H7 (cell line): ENCODE measurements around the gene CCDC124. TPM values are rescaled to one million over a fixed set of nuclear protein-coding genes. Genes with fewer than 3 reads are reported as not detected.
A peak's percentile ranks its signal among the peaks of the same experiment; 100 is the strongest.

ENCODE experiments used
- DNase-seq: peaks from one replicate; pipeline ENCODE4 v3.0.0; 2012
- H3K27me3 ChIP-seq: 2 replicates; pipeline ENCODE4 v1.6.0; 2011; ENCODE audit warnings: mild to moderate bottlenecking, low read length; ENCODE audit not compliant: control insufficient read depth, insufficient read depth
- H3K36me3 ChIP-seq: replicated peaks from 2 replicates; pipeline ENCODE4 v1.5.1; 2011; ENCODE audit warnings: low read length; ENCODE audit not compliant: control insufficient read depth, insufficient read depth
- H3K4me3 ChIP-seq: 2 replicates; pipeline ENCODE4 v1.5.1; 2011; ENCODE audit warnings: low read depth, mild to moderate bottlenecking, control low read depth, low read length, moderate library complexity; ENCODE audit not compliant: insufficient read depth
- total RNA-seq: library from RNA; depleted of rRNA; stranded (reverse); fragments of >200 nt; shearing (Covaris generic); gene quantifications from 2 replicates; pipeline ENCODE4 v1.2.3, GENCODE V29; 2014

Gene CCDC124
- total RNA-seq, 1 experiment from 2014 or later, result 55.4 TPM

- H3K27me3 ChIP-seq, result peaks cover 7% of the 10 kb centered on the region
- H3K36me3 ChIP-seq, result peaks cover 2% of the 10 kb centered on the region
- DNase-seq, result no peak
- no peak overlapping the region for H3K4me3 ChIP-seq
Observed at GRCh38 chr19:17944301-17944700, 11.5 kb downstream of the CCDC124 start.

DNA sequence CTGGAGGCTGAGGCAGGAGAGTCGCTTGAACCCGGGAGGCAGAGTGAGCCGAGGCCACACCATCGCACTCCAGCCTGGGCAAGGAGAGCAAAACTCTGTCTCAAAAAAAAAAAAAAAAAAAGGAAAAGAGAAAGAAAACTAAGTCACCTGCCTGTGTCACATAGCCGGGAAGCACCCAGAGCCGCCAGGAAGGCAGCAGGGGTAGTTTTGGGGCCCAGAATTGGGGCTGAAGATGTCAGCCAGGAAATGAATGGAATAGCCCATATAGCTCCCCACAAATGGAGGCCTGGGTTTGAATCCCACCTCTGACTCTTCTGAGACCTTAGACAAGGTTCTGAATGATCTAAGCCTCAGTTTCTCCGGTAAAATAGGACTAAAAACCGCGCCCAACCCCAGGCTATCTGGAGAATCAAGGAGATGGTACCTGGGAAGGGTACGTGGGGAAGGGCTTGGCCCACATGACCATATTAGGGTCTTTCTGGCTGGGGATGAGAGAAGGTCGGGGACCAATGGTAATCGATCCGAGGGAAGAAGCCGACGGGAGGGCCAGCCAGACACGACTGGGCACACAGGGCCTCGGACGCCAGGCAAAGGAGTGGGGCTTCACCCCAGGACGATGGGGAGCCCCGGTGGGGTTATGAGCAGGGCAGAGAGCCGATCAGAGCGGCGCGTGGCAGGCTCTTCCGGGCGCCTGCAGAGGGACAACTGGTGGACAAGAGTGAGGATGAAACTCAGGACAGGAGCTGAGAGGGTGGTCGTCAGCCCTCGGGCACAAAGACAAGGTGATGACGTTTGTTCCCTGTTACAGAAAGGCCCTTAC lies 14.4 kb downstream of the CCDC124 start:
- Histone ChIP-seq H3K27me3 (peaks cover 35% of the 10 kb centered on the region), H3K4me3 (peak overlapping the region; percentile 56), H3K36me3 (no peaks in the 10 kb centered on the region; the same call in none of the 2 replicates)
- no peak for DNase-seq

DNA sequence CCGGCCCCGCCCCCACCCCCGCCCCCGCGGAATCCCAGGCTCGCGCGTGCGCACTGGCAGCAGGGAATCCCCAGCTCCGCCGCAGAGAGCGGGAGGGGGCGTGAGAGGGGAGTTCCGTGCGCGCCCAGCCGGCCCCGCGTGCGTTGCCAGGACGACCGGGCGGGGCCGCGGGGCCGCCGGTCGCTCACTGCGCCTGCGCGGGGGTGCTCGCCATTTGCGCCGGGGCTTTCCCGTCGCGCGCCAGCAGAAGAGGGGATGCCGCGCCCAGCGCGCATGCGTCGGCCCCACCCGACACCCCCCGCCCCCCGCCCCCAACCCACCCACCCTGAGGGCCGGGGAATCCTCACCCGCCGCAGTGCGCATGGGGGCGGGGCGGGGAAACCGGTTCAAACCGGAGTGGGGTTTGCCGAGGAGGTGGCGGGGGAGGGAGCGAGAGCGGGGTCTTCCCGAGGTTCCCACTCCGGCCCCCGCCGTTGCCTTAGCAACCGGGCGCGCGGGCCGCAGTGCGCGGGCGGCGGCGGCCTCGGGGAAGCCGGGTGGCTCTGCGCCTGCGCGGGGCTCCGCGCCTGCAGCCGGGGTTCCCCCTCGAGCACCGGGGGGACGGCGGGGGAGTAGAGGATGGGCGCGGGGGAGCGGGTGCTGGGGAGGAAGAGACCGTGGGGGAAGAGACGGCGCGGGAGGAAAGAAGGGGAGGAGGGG lies 15.1 kb downstream of the CCDC124 start:
- Histone ChIP-seq H3K4me3 (peak overlapping the region; percentile 56), H3K36me3 (no peaks in the 10 kb centered on the region; the same call in none of the 2 replicates), H3K27me3 (peaks cover 43% of the 10 kb centered on the region)
- peak; percentile 100 for DNase-seq

- Histone ChIP-seq H3K36me3 (no peaks in the 10 kb centered on the region; the same call in none of the 2 replicates), H3K4me3 (peak overlapping the region; percentile 43), H3K27me3 (peaks cover 49% of the 10 kb centered on the region)
- DNase-seq, result no peak
Observed at GRCh38 chr19:17948514-17948900, 15.7 kb downstream of the CCDC124 start.

DNA sequence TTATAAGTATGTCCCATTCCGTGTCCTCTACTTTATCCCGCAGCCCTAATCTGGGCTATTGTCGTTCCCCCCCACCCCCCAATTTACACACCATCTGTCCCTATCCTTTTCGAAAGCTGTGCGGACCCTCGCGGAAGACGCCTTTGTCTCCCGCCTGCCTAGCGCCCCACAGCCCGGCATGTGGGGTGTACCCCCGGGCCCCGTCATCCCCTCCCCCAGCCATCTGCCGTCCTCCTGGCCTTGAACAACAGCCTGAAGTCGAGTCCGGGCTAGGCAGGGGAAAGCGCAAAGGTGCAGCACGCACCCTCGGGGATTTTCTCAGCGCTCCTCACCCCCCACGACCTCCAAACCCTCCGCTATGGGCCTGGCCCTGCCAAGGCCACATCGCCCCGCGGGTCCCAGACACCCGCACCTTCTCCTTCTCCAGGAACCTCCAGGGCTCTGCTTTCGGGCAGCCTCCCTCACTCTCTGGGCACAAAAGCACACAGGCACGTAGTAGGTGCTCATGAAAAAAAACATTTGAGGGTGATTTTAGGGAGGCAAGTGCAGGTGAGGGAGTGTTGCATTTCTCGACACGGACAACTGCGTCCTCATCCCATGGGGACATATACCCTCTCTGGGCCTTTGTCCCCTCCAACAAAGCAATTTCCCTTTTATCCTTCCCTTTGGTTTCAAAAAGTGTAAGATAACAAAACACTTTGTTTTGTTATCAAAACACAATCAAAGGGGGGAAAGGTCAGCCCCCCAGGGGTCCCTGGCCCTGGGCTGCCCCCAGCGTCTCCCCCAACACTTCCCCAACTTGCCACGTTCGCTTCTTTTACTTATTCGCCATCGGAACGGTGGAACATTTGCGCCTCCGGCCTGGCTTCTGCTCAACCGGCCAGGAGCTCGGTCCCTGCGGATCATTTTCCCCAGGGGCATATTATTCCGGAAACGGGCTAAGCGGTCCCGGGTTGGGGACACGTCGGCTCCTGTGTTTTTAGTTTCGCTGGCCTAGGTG lies 16.4 kb downstream of the CCDC124 start:
- Histone ChIP-seq H3K4me3 (peak overlapping the region; percentile 52), H3K36me3 (no peaks in the 10 kb centered on the region; the same call in none of the 2 replicates), H3K27me3 (peaks cover 54% of the 10 kb centered on the region)
- peak; percentile 81 for DNase-seq

- H3K27me3 ChIP-seq, result peaks cover 54% of the 10 kb centered on the region
- no peaks in the 10 kb centered on the region; the same call in 1 of the 2 replicates for H3K36me3 ChIP-seq
- peak overlapping the region; percentile 52 for H3K4me3 ChIP-seq
- peak; percentile 75 for DNase-seq
Observed at GRCh38 chr19:17949956-17950309, 17.1 kb downstream of the CCDC124 start.

DNA sequence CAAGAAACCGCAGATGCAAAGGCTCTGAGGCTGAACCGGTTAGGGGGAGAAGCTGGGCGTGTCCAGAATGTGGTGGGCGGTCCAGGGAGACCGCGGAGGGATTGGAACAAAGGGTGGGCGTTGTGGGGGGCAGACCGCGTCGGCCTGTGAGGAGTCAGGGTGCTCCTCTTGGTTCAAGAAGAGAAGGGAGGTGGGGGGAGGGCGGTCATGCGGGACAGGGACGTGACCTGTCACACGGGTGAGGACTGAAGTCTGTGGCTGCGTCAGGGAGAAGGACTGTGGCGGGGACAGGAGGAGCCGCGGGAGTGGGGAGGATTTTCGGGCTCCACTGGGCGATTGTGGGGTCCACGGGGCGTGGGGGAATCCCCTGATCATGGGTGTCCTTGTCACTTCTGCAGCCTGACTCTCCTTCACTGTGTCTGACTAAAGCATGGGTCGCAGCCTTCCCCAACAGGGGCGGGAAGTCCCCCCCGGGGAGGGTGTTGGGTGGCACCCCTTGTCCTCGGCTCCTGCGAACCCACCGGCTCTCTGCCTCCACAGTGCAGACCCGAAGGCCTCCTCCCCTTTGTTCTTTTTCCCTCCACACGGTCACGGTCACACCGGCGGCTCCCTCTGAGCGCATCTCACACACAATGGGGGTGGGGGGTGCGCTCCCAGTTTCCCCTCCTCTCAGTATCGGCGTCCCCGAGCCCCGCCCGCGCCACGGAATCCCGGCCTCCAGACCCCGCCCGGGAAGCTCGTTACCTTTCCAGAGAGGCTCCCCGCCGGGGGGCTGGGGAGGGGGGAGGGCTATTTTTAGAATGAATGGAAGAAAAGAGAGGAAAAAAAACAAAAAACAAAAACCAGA lies 17.7 kb downstream of the CCDC124 start:
- H3K36me3 ChIP-seq, result no peaks in the 10 kb centered on the region
- DNase-seq, result peak; percentile 88
- peak overlapping the region; percentile 52 for H3K4me3 ChIP-seq
- H3K27me3 ChIP-seq, result peaks cover 54% of the 10 kb centered on the region

DNA sequence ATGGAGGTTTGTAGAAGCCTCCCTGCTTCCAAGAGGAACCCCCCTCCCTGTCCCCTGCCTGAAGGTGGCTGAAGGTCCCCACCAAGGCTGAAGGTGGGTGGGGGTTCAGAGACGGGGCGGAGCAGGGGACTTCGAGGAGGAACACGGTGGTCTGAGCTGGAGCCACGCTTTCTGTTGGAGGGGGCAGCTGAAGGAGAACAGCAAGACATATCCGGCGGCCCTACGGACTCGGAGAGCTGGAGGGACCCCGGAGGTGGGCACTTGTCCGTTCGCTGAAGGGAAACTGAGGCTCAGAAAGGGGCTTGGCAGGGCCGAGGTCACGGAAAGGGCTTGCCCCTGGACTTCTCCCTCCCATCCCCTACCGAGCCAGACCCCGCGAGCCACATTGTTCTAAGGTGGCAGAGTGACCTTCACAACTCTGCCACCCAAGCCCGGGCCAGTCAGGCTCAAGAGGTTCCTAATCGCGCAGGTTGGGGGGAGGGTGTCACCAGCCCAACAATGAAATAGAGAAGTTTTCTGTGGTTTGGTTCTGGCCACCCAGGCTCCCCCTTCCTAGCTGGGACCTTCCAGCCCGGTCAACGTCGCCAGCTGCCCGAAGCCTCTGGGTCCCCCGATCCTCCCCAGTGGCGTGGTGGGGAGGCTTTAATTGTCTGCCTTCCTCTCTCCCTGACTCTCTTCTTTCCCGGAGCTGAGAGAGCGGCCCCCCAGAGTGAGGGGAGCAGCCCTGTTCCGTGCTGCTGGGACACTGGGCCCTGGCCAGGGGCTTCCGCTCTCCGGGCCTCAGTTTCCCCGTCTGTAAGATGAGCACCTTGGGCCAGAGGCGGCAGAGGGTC lies 18.6 kb downstream of the CCDC124 start:
- DNase-seq, result peak; percentile 81
- Histone ChIP-seq H3K36me3 (no peaks in the 10 kb centered on the region), H3K27me3 (peaks cover 54% of the 10 kb centered on the region), H3K4me3 (peak overlapping the region; percentile 52)

DNA sequence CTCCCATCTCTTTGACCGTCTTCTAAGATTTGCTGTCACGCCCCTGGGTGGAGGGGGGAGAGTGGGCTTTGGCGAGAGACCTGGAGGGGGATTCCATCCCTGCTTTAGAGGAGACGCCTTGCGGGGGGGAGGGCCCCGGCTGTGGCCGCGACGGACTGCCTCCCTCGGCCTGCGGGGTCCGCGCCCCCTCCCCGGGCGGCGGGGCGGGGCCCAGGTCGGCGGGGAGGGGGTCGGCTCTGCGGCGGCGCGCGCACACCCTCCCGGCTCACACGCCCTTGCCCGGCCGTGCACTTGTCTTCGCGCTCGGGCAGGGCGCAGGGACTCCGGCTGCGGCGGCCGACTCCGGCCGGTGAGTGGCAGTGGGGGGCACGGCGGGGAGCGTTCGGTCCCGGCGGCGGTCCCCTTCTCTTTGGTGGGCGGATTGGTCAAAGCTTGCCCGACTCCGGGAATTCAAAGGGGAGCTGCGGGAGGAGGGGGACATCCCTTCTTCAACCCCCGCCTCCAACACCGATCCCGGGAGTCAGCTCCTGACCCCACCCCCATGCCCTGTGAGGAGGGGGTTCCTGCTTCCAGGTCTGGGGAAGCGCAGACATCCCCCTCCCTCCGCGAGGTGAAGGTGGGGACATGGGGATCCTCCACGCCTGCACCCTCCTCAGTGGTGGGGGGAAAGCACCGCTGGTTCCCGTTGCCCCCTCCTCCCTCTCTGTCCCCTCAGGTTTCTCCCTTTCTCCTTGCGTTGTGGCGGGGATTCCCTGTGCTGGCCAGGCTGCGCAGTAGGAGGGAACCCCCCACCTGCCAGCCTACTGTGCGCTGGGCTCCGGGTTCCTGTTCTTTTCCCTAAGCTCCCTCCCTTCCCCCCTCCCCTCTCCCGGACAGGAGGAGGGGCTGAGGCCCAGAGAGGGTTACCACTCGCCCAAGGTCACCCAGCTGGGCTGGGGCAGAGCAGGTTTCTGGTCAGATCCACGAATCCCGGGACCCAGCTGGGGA lies 19.5 kb downstream of the CCDC124 start:
- Histone ChIP-seq H3K36me3 (no peaks in the 10 kb centered on the region), H3K27me3 (peaks cover 54% of the 10 kb centered on the region), H3K4me3 (peak overlapping the region; percentile 52)
- peak; percentile 90 for DNase-seq

DNA sequence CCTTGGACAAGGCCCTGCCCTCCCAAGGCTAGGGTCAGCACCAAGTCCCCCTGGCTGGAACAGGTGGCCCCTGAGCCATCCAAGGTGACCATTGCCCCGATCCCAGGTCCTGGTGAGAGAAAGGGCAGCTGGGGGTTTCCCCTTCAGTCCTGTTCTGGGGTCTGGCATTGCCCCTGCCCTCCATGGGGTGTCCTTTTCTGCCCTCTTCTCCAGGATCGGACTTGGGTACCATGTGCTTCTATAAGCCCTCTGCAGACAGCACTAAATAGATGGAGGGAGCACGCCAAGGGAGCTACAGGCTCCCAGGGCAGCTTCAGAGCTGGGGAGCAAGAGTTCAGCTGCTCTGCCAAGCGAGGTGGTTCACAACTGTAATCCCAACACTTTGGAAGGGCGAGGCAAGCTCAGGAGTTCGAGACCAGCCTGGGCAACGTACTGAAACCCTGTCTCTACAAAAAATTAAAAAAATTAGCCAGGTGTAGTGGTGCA lies 20.5 kb downstream of the CCDC124 start:
- DNase-seq, result peak; percentile 43
- no peak overlapping the region for H3K4me3 ChIP-seq

DNA sequence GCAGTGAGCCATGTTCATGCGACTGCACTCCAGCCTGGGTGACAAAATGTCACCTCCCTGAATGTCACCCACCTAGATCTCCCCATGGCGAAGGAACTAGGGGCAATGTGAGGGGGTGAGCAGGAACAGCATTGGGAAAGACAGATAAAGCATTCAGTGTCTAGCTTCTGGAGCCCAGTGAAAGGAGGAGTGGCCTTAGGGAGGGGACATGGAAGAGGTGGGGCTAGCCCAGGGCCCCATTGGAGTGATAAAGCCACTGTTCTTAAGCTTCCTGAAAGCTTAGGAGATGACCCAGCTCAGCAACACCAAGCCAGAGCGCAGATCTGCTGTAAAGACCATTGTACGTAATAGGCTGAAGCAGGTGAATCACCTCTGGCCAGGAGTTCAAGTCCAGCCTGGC lies 21.1 kb downstream of the CCDC124 start:
- no peak overlapping the region for H3K4me3 ChIP-seq
- no peaks in the 10 kb centered on the region for H3K36me3 ChIP-seq
- H3K27me3 ChIP-seq, result peaks cover 54% of the 10 kb centered on the region
- DNase-seq, result peak; percentile 68

More for the DNA sequence above, 20.5 kb downstream of the CCDC124 start:
- Histone ChIP-seq H3K36me3 (no peaks in the 10 kb centered on the region), H3K27me3 (peaks cover 57% of the 10 kb centered on the region)

- Histone ChIP-seq H3K27me3 (peaks cover 49% of the 10 kb centered on the region), H3K36me3 (no peaks in the 10 kb centered on the region), H3K4me3 (no peak overlapping the region)
- peak; percentile 15 for DNase-seq
Observed at GRCh38 chr19:17954401-17954800, 21.6 kb downstream of the CCDC124 start.
